Lower leg skin (tissue), 3 donors: ENCODE data around the gene CACNA1H.

Source experiments
- POLR2A ChIP-seq, 2 donors: fragments of 450-650 bp; IDR thresholded peaks; one replicate each; pipeline ENCODE4 v1.6.1; 2016 to 2017; ENCODE audit warnings: antibody characterized with exemption in 2 of 2, mild to moderate bottlenecking in 1 of 2, moderate library complexity in 1 of 2
- TF ChIP-seq, protein P1 (sequence below), 3 donors: fragments of 450-650 bp; IDR thresholded peaks; one replicate each; pipeline ENCODE4 v1.5.1; 2016; ENCODE audit warnings: antibody characterized with exemption in 3 of 3, mild to moderate bottlenecking in 3 of 3, moderate library complexity in 2 of 3

DNA sequence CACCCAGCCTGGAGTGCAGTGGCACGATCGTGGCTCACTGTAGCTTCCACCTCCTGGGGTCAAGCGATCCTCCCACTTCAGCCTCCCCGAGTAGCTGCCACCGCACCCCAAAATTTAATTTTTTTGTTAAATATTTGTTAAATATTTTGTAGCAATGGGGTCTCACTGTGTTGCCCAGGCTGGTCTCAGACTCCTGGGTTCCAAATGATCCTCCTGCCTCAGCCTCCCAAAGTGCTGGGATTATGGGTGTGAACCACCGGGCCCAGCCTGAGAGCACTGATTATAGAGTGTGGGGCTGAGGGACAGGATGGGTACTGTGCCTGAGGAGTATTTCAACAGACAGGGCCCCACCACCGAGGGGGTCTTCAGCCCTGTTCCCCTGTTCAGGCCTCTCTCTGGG lies 36.5 kb downstream of the CACNA1H start:
- no peak for TF ChIP-seq POLR2A (IDR thresholded peaks at IDR 0.05)
- TF ChIP-seq, protein P1, sequence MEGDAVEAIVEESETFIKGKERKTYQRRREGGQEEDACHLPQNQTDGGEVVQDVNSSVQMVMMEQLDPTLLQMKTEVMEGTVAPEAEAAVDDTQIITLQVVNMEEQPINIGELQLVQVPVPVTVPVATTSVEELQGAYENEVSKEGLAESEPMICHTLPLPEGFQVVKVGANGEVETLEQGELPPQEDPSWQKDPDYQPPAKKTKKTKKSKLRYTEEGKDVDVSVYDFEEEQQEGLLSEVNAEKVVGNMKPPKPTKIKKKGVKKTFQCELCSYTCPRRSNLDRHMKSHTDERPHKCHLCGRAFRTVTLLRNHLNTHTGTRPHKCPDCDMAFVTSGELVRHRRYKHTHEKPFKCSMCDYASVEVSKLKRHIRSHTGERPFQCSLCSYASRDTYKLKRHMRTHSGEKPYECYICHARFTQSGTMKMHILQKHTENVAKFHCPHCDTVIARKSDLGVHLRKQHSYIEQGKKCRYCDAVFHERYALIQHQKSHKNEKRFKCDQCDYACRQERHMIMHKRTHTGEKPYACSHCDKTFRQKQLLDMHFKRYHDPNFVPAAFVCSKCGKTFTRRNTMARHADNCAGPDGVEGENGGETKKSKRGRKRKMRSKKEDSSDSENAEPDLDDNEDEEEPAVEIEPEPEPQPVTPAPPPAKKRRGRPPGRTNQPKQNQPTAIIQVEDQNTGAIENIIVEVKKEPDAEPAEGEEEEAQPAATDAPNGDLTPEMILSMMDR (IDR thresholded peaks at IDR 0.05): no peak
